MM.1S (cell line): Measurements from ENCODE around the gene HDGF.

ENCODE experiments used
- DNase-seq: peaks from one replicate; pipeline ENCODE4 v3.0.0-alpha.2; 2015
- H2AFZ ChIP-seq: fragments of 300-600 bp; sonication (generic); 2 replicates; pipeline ENCODE4 v1.6.0; 2016; ENCODE audit warnings: antibody characterized with exemption, low read length
- H3F3A ChIP-seq: fragments of 300-600 bp; sonication (generic); 2 replicates; pipeline ENCODE4 v1.6.1; 2016; ENCODE audit warnings: mild to moderate bottlenecking, antibody characterized with exemption, low read length, moderate library complexity, mixed read lengths; ENCODE audit not compliant: insufficient read depth
- H3K27ac ChIP-seq: fragments of 300-600 bp; sonication (generic); 2 replicates; pipeline ENCODE4 v1.5.1; 2016; ENCODE audit warnings: mild to moderate bottlenecking, low read length
- H3K27me3 ChIP-seq: fragments of 300-600 bp; sonication (generic); replicated peaks from 2 replicates; pipeline ENCODE4 v1.6.0; 2016; ENCODE audit warnings: low read length; ENCODE audit not compliant: insufficient read depth
- H3K36me3 ChIP-seq: fragments of 300-600 bp; sonication (generic); replicated peaks from 2 replicates; pipeline ENCODE4 v1.6.1; 2016; ENCODE audit warnings: mild to moderate bottlenecking, low read length, mixed read lengths; ENCODE audit not compliant: insufficient read depth
- H3K4me1 ChIP-seq: fragments of 300-600 bp; sonication (generic); 2 replicates; pipeline ENCODE4 v1.6.1; 2016; ENCODE audit warnings: low read length, mixed read lengths
- H3K4me2 ChIP-seq: fragments of 300-600 bp; sonication (generic); 2 replicates; pipeline ENCODE4 v1.6.0; 2016; ENCODE audit warnings: low read depth, low read length
- H3K4me3 ChIP-seq: fragments of 300-600 bp; sonication (generic); 2 replicates; pipeline ENCODE4 v1.5.1; 2016; ENCODE audit warnings: low read length, mixed read lengths
- H3K79me2 ChIP-seq: fragments of 300-600 bp; sonication (generic); 2 replicates; pipeline ENCODE4 v1.6.1; 2016; ENCODE audit warnings: mixed run types, low read length, mixed read lengths
- H3K9ac ChIP-seq: fragments of 300-600 bp; sonication (generic); 2 replicates; pipeline ENCODE4 v1.6.1; 2016; ENCODE audit warnings: low read length, mixed read lengths
- H3K9me2 ChIP-seq: fragments of 300-600 bp; sonication (generic); replicated peaks from 2 replicates; pipeline ENCODE4 v1.6.1; 2016; ENCODE audit warnings: mild to moderate bottlenecking, low read length, mixed read lengths; ENCODE audit not compliant: insufficient read depth
- H3K9me3 ChIP-seq: fragments of 300-600 bp; sonication (generic); replicated peaks from 2 replicates; pipeline ENCODE4 v1.6.1; 2016; ENCODE audit warnings: mild to moderate bottlenecking, low read length, mixed read lengths; ENCODE audit not compliant: insufficient read depth
- H4K20me1 ChIP-seq: fragments of 300-600 bp; sonication (generic); 2 replicates; pipeline ENCODE4 v1.6.1; 2016; ENCODE audit warnings: mild to moderate bottlenecking, low read length, moderate library complexity, mixed read lengths; ENCODE audit not compliant: insufficient read depth
- EZH2 ChIP-seq: fragments of 300-600 bp; sonication (generic); optimal IDR thresholded peaks from 2 replicates; pipeline ENCODE3; 2017; ENCODE audit warnings: low read depth, mild to moderate bottlenecking, antibody characterized with exemption, low read length, mixed read lengths
- EZH2phosphoT487 ChIP-seq: fragments of 300-600 bp; sonication (generic); IDR thresholded peaks from 2 replicates; pipeline ENCODE4 v1.6.1; 2018; ENCODE audit warnings: antibody characterized with exemption, low read length
- TF ChIP-seq, protein P1 (sequence below): fragments of 300-600 bp; sonication (generic); IDR thresholded peaks from 2 replicates; pipeline ENCODE4 v1.5.1; 2016; ENCODE audit warnings: antibody characterized with exemption, low read length, mixed read lengths

Gene HDGF

DNA sequence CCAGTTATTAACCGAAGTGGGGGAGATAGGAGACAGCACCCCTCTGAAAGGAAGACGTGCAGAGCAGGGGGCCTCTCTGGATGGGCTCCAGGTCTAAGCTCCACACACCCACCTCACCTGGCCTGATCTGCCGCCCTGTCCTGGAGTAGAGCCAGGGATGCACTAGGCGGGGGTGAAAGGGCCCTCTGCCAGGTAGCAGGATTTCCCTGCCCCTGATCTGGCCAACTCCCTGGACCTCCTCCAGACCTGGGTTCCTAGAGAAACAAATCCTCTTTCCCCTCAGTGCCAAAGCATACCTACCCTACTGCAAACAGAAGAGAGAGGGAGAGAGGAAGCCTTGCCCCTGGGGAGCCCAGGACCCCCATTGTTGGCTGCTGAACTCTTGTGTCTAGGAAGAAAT, 48.1 kb downstream of the HDGF start:
- TF ChIP-seq, protein P1, sequence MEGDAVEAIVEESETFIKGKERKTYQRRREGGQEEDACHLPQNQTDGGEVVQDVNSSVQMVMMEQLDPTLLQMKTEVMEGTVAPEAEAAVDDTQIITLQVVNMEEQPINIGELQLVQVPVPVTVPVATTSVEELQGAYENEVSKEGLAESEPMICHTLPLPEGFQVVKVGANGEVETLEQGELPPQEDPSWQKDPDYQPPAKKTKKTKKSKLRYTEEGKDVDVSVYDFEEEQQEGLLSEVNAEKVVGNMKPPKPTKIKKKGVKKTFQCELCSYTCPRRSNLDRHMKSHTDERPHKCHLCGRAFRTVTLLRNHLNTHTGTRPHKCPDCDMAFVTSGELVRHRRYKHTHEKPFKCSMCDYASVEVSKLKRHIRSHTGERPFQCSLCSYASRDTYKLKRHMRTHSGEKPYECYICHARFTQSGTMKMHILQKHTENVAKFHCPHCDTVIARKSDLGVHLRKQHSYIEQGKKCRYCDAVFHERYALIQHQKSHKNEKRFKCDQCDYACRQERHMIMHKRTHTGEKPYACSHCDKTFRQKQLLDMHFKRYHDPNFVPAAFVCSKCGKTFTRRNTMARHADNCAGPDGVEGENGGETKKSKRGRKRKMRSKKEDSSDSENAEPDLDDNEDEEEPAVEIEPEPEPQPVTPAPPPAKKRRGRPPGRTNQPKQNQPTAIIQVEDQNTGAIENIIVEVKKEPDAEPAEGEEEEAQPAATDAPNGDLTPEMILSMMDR = no peak
- TF ChIP-seq EZH2 (no peak), EZH2phosphoT487 (no peak)
- no peak overlapping the region for H3K27ac ChIP-seq
- no peak overlapping the region for H3K4me3 ChIP-seq
- peaks cover 68% of the 10 kb centered on the region for H3K27me3 ChIP-seq
- H3K4me1 ChIP-seq = peaks cover 16% of the 10 kb centered on the region
- H3K9me3 ChIP-seq = no peaks in the 10 kb centered on the region
- H3K36me3 ChIP-seq = no peaks in the 10 kb centered on the region
- no peak for DNase-seq
- no peaks in the 10 kb centered on the region for H3K9me2 ChIP-seq
- no peak overlapping the region for H2AFZ ChIP-seq
- no peaks in the 10 kb centered on the region for H4K20me1 ChIP-seq
- H3K9ac ChIP-seq = no peak overlapping the region
- no peaks in the 10 kb centered on the region; the same call in 1 of the 2 replicates for H3F3A ChIP-seq
- no peak overlapping the region for H3K4me2 ChIP-seq
- no peaks in the 10 kb centered on the region for H3K79me2 ChIP-seq

DNA sequence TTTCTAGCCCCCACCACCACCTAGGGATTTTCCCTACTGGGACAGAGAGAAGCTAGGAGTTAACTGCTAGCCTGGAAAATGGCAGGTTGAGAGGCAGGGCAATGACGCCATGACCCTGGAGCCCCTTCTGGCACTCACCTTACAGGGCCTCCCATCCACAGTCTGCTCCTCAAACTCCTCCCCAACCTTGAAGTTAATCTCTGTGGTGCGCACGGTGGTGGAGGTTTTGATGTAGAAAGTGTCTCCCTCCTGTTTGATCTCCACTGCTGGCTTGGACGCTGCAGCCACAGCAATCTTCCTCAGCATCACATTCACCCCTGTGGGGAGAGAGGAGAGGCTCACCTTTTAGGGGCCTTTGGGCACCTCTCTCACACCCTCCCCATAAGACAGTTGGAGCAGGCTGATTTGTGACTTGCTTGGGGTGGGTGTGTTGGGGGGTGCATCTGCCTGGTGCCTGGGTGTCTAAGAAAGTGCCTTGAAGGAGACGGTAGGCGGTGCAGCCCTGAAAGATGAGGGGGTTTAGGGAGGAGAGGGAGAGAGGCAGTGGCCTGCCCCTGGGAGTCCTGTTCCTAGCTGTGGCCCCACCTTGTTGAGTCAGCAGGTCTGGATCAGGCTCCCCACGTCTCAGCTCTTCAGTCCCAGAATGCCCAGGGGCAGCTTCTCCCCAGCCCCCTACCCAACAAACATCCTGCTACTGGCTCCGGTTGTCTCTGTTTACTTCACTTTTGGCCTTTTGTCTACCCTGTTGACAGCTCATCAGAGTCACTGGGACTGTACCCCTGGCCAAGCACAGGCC, 50.5 kb downstream of the HDGF start:
- Histone ChIP-seq H3K27ac (no peak overlapping the region), H3K79me2 (no peaks in the 10 kb centered on the region), H3F3A (no peaks in the 10 kb centered on the region; the same call in 1 of the 2 replicates), H4K20me1 (no peaks in the 10 kb centered on the region), H3K36me3 (no peaks in the 10 kb centered on the region), H3K4me2 (no peak overlapping the region), H3K9me2 (no peaks in the 10 kb centered on the region), H2AFZ (no peak overlapping the region), H3K4me1 (peaks cover 10% of the 10 kb centered on the region), H3K9me3 (no peaks in the 10 kb centered on the region), H3K9ac (no peak overlapping the region), H3K4me3 (no peak overlapping the region), H3K27me3 (peaks cover 60% of the 10 kb centered on the region)
- DNase-seq = no peak
- TF ChIP-seq, protein P1 = no peak
- TF ChIP-seq EZH2phosphoT487 = no peak
- no peak for TF ChIP-seq EZH2

DNA sequence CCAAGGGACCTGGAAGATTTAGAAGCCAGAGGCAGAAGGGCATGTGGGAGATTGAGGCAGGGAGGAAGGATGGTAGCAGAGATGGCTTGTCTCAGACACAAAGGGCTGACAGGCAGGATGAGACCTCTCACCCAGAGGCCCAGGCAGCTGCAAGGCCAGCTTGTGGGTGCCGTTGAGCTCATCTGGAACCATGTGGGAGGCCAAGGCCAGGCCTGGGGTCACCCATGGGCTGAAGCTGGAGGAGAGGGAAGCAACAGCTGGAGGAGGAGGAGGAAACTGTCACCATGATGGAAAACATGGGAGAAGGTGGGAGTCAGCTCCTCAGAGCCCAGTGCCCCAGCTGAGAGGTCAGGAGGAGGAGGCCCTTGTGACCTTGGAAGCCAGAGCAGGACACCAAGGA, 52.5 kb downstream of the HDGF start:
- Histone ChIP-seq H3K27ac (no peak overlapping the region), H3K9me3 (no peaks in the 10 kb centered on the region), H3K9me2 (no peaks in the 10 kb centered on the region), H3K79me2 (no peaks in the 10 kb centered on the region), H3K4me1 (no peaks in the 10 kb centered on the region), H3K27me3 (peaks cover 50% of the 10 kb centered on the region), H4K20me1 (no peaks in the 10 kb centered on the region), H3K36me3 (no peaks in the 10 kb centered on the region), H3K4me3 (no peak overlapping the region), H3F3A (no peaks in the 10 kb centered on the region), H2AFZ (no peak overlapping the region), H3K9ac (no peak overlapping the region), H3K4me2 (no peak overlapping the region)
- TF ChIP-seq EZH2phosphoT487 (no peak), EZH2 (no peak)
- TF ChIP-seq, protein P1 = no peak
- DNase-seq = no peak
